ENCODE measurements around the gene RSBN1L.

Gene RSBN1L

DNA sequence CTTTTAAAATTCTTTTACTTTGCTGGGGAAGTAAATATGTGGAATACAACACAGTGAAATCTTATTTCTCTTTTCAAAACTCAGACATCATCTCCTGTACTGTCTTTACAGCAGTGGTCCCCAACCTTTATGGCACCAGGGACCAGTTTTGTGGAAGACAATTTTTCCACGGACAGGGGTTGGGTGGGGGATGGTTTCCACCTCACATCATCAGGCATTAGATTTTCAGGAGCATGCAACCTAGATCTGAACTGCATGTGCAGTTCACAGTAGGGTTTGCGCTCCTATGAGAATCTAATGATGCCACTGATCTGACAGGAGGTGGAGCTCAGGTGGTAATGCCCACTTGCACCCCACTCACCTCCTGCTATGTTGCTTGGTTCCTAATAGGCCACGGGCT, 89.8 kb downstream of the RSBN1L start:
- 91 to 95% methylated on average over 3 of the region's 3 CpGs for WGBS, 2 experiments
- Histone ChIP-seq H3K27me3 (ENCODE audit: control insufficient read depth, insufficient read depth, low read length, poor library complexity, severe bottlenecking) (no peaks in the 10 kb centered on the region), H3K4me1 (ENCODE audit: control insufficient read depth, insufficient read depth, low read length) (no peaks in the 10 kb centered on the region), H3K36me3 (ENCODE audit: control insufficient read depth, insufficient read depth, low read length) (peaks cover 19% of the 10 kb centered on the region), H3K9me3 (ENCODE audit: control insufficient read depth, low read length) (no peaks in the 10 kb centered on the region), H3K4me3 (ENCODE audit: insufficient read depth, low read depth, low read length) (no peak overlapping the region), H3K27ac (ENCODE audit: insufficient read depth, low read depth, low read length, poor library complexity, severe bottlenecking) (no peak overlapping the region)

DNA sequence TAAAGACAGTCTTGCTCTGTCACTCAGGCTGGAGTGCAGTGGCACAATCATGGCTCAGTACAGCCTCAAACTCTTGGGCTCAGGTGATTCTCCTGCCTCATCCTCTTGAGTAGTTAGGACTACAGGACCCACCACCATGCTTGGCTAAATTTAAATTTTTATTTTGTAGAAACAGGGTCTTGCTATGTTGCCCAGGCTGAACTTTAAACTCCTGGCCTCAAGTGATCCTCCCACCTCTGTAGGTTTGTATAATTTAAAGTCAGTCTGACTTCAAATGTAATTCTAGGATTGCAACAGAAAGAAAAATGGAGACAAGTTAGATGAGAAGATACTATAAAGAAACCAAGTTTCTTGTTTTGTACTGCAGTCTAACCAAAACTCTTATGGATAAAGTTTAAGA, 90.5 kb downstream of the RSBN1L start:
- no peaks in the 10 kb centered on the region for H3K27me3 ChIP-seq (ENCODE audit: control insufficient read depth, insufficient read depth, low read length, poor library complexity, severe bottlenecking)
- no peaks in the 10 kb centered on the region for H3K4me1 ChIP-seq (ENCODE audit: control insufficient read depth, insufficient read depth, low read length)
- H3K9me3 ChIP-seq (ENCODE audit: control insufficient read depth, low read length), result no peaks in the 10 kb centered on the region
- H3K27ac ChIP-seq (ENCODE audit: insufficient read depth, low read depth, low read length, poor library complexity, severe bottlenecking), result no peak overlapping the region
- H3K4me3 ChIP-seq (ENCODE audit: insufficient read depth, low read depth, low read length), result no peak overlapping the region
- H3K36me3 ChIP-seq (ENCODE audit: control insufficient read depth, insufficient read depth, low read length), result peaks cover 19% of the 10 kb centered on the region

GRCh38 chr7:77788327-77788902, 92.2 kb downstream of the RSBN1L start:
- Histone ChIP-seq H3K4me1 (ENCODE audit: control insufficient read depth, insufficient read depth, low read length) (no peaks in the 10 kb centered on the region), H3K36me3 (ENCODE audit: control insufficient read depth, insufficient read depth, low read length) (peaks cover 19% of the 10 kb centered on the region), H3K4me3 (ENCODE audit: insufficient read depth, low read depth, low read length) (no peak overlapping the region), H3K27me3 (ENCODE audit: control insufficient read depth, insufficient read depth, low read length, poor library complexity, severe bottlenecking) (no peaks in the 10 kb centered on the region), H3K27ac (ENCODE audit: insufficient read depth, low read depth, low read length, poor library complexity, severe bottlenecking) (no peak overlapping the region), H3K9me3 (ENCODE audit: control insufficient read depth, low read length) (no peaks in the 10 kb centered on the region)
- 92 to 100% methylated on average over 1 to 2 of the region's 2 CpGs for WGBS, 2 experiments

- Histone ChIP-seq H3K36me3 (ENCODE audit: control insufficient read depth, insufficient read depth, low read length) (peaks cover 3% of the 10 kb centered on the region), H3K4me3 (ENCODE audit: insufficient read depth, low read depth, low read length) (no peak overlapping the region), H3K27me3 (ENCODE audit: control insufficient read depth, insufficient read depth, low read length, poor library complexity, severe bottlenecking) (no peaks in the 10 kb centered on the region), H3K27ac (ENCODE audit: insufficient read depth, low read depth, low read length, poor library complexity, severe bottlenecking) (no peak overlapping the region), H3K9me3 (ENCODE audit: control insufficient read depth, low read length) (no peaks in the 10 kb centered on the region), H3K4me1 (ENCODE audit: control insufficient read depth, insufficient read depth, low read length) (no peaks in the 10 kb centered on the region)
- 83 to 86% methylated on average over 6 of the region's 6 CpGs for WGBS, 2 experiments
Observed at GRCh38 chr7:77791336-77791735, 95.1 kb downstream of the RSBN1L start.

DNA sequence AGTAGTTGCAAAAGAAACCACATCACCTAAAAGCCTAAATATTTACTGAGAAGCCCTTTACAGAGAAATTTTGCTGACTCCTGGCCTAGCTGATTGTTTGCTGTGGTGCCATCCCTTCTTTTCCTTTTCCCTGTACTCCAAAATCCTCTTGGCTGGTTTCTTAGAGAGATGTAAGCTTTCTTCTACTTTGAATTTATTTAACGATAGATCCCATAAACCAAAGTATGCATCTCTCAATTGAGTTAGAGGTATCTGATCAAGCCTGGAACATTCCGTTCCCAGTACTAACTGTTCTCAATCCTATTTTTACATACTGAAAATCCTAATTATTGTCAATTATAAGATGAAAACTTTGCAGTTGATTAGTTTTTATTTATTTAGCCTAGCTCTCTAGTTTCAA, 95.7 kb downstream of the RSBN1L start:
- Histone ChIP-seq H3K27me3 (ENCODE audit: control insufficient read depth, insufficient read depth, low read length, poor library complexity, severe bottlenecking) (no peaks in the 10 kb centered on the region), H3K36me3 (ENCODE audit: control insufficient read depth, insufficient read depth, low read length) (no peaks in the 10 kb centered on the region), H3K4me1 (ENCODE audit: control insufficient read depth, insufficient read depth, low read length) (no peaks in the 10 kb centered on the region), H3K9me3 (ENCODE audit: control insufficient read depth, low read length) (no peaks in the 10 kb centered on the region), H3K4me3 (ENCODE audit: insufficient read depth, low read depth, low read length) (no peak overlapping the region), H3K27ac (ENCODE audit: insufficient read depth, low read depth, low read length, poor library complexity, severe bottlenecking) (no peak overlapping the region)
- 80 to 100% methylated on average over 1 of the region's 2 CpGs for WGBS, 2 experiments

DNA sequence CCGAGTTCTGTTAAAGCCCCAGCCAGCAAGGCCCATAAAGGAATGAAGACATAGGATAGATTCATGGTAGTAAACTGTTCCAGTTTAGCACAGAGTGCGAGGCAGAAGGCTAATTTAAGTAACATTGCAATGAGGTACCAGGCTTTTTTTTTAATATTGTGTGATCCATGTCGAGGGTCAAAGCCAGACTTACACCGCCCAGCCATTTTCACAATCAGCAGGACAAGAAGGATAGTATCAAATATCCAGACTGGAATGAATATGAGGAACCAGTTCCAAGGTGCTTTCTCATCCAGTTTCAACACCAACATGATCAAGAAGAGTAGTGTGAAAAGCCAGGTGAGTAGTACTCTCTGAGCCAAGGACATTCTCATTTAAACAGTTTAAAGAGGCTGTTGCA, 97.7 kb downstream of the RSBN1L start:
- no peak overlapping the region for H3K4me3 ChIP-seq (ENCODE audit: insufficient read depth, low read depth, low read length)
- no peak overlapping the region for H3K27ac ChIP-seq (ENCODE audit: insufficient read depth, low read depth, low read length, poor library complexity, severe bottlenecking)
- no peaks in the 10 kb centered on the region for H3K36me3 ChIP-seq (ENCODE audit: control insufficient read depth, insufficient read depth, low read length)
- WGBS, 2 experiments, result 97 to 99% methylated on average over 4 of the region's 4 CpGs
- H3K9me3 ChIP-seq (ENCODE audit: control insufficient read depth, low read length), result no peaks in the 10 kb centered on the region
- H3K27me3 ChIP-seq (ENCODE audit: control insufficient read depth, insufficient read depth, low read length, poor library complexity, severe bottlenecking), result no peaks in the 10 kb centered on the region
- H3K4me1 ChIP-seq (ENCODE audit: control insufficient read depth, insufficient read depth, low read length), result no peaks in the 10 kb centered on the region

DNA sequence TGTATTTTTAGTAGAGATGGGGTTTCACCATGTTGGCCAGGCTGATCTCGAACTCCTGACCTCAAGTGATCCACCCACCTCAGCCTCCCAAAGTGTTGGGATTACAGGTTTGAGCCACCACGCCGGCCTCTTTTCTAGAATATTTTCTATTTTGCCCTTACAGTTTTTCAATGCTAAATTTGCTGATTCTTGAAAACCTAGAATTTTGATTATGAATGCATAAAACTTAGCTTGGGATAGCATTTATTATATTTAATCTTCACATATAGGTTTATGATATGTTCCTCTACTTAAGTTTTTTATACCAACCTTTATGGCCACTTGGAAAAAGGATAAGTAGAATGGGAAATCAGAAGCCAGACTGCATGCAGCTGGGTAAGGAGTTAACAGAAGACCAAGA, 99.8 kb downstream of the RSBN1L start:
- Histone ChIP-seq H3K36me3 (ENCODE audit: control insufficient read depth, insufficient read depth, low read length) (no peaks in the 10 kb centered on the region), H3K27me3 (ENCODE audit: control insufficient read depth, insufficient read depth, low read length, poor library complexity, severe bottlenecking) (no peaks in the 10 kb centered on the region), H3K4me1 (ENCODE audit: control insufficient read depth, insufficient read depth, low read length) (peaks cover 8% of the 10 kb centered on the region), H3K4me3 (ENCODE audit: insufficient read depth, low read depth, low read length) (no peak overlapping the region), H3K9me3 (ENCODE audit: control insufficient read depth, low read length) (no peaks in the 10 kb centered on the region), H3K27ac (ENCODE audit: insufficient read depth, low read depth, low read length, poor library complexity, severe bottlenecking) (no peak overlapping the region)
- 88 to 92% methylated on average over 3 of the region's 3 CpGs for WGBS, 2 experiments

DNA sequence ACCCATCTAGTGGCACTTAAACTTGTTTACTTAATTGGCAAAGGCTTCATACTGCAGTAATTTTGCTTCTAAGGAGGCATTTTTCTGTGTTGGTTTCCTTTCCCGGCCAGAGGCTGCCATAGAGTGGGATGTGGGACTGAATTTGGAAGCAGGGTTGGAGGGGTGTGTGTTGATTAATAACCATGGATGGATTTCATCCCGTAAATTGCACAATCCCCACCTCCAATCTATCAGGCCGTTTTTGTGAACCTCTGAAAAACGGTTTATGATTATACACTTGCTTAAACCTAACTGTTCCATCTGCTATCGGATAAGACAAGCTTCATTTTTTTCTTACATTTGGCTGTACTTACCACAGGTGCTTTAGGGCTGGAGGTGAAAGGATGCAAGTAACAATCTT, 100.7 kb downstream of the RSBN1L start:
- peaks cover 8% of the 10 kb centered on the region for H3K4me1 ChIP-seq (ENCODE audit: control insufficient read depth, insufficient read depth, low read length)
- H3K4me3 ChIP-seq (ENCODE audit: insufficient read depth, low read depth, low read length), result peak overlapping the region; percentile 94
- H3K27ac ChIP-seq (ENCODE audit: insufficient read depth, low read depth, low read length, poor library complexity, severe bottlenecking), result no peak overlapping the region
- no peaks in the 10 kb centered on the region for H3K9me3 ChIP-seq (ENCODE audit: control insufficient read depth, low read length)
- no peaks in the 10 kb centered on the region for H3K27me3 ChIP-seq (ENCODE audit: control insufficient read depth, insufficient read depth, low read length, poor library complexity, severe bottlenecking)
- WGBS, 2 experiments, result 83 to 90% methylated on average over 5 of the region's 5 CpGs
- no peaks in the 10 kb centered on the region for H3K36me3 ChIP-seq (ENCODE audit: control insufficient read depth, insufficient read depth, low read length)

DNA sequence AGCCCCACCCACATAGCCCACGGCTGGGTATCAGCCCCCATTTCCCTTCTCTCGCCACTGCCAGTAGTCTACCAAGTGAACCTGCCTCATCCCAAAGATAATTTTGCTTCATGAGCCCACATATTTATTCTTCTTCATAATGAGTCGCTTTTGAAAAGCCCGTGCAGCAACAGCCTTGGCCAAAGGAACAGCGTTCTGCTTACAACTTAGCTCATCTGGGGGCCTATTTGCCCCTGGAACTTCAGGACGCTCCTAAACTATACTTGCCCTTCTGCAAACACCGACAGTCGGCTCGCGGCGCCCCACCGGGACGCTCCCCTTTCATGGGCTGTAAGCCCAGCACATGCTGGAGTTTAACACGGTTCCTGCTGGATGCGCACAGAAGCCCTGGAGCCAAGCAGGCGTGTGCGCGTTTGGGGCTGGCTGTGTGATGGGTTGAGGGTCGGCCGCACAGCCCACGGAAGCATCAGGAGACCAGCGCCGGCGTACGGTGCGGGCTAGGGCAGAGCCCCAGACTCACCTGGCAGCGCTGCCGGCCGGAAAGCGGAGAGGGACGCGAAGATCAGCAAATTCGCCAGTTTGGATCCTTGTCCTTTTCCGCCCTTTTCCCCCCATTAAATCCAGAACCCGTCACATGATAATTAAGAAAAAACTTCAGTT, 101.6 kb downstream of the RSBN1L start:
- no peaks in the 10 kb centered on the region for H3K9me3 ChIP-seq (ENCODE audit: control insufficient read depth, low read length)
- WGBS, 2 experiments, result 0 to 1% methylated on average over 35 of the region's 35 CpGs
- H3K4me3 ChIP-seq (ENCODE audit: insufficient read depth, low read depth, low read length), result peak overlapping the region; percentile 94
- peaks cover 8% of the 10 kb centered on the region for H3K4me1 ChIP-seq (ENCODE audit: control insufficient read depth, insufficient read depth, low read length)
- H3K27ac ChIP-seq (ENCODE audit: insufficient read depth, low read depth, low read length, poor library complexity, severe bottlenecking), result peak overlapping the region; percentile 38
- H3K36me3 ChIP-seq (ENCODE audit: control insufficient read depth, insufficient read depth, low read length), result no peaks in the 10 kb centered on the region
- H3K27me3 ChIP-seq (ENCODE audit: control insufficient read depth, insufficient read depth, low read length, poor library complexity, severe bottlenecking), result no peaks in the 10 kb centered on the region

- H3K4me3 ChIP-seq (ENCODE audit: insufficient read depth, low read depth, low read length), result peak within 1 kb of the TSS; percentile 94
- H3K9me3 ChIP-seq (ENCODE audit: control insufficient read depth, low read length), result no peaks in the 10 kb centered on the region
- H3K27me3 ChIP-seq (ENCODE audit: control insufficient read depth, insufficient read depth, low read length, poor library complexity, severe bottlenecking), result no peaks in the 10 kb centered on the region
- peak within 1 kb of the TSS; percentile 82 for H3K27ac ChIP-seq (ENCODE audit: insufficient read depth, low read depth, low read length, poor library complexity, severe bottlenecking)
- no peaks in the 10 kb centered on the region for H3K36me3 ChIP-seq (ENCODE audit: control insufficient read depth, insufficient read depth, low read length)
- peaks cover 8% of the 10 kb centered on the region for H3K4me1 ChIP-seq (ENCODE audit: control insufficient read depth, insufficient read depth, low read length)
- WGBS, 2 experiments, result 0% methylated on average over 61 of the region's 61 CpGs
Observed at GRCh38 chr7:77798394-77799077, 102.3 kb downstream of the RSBN1L start, which contains the start of the genes PHTF2 and TMEM60. Gene PHTF2 (plus strand): TSS chr7:77798773. Gene TMEM60 (minus strand): TSS chr7:77798434. CDS start chr7:77794373, 4,061 bp downstream.

Measured in ectodermal cell (in vitro differentiated cells).